Chondrocyte (in vitro differentiated cells): ENCODE data around the gene SLC6A19. TPM values are rescaled to one million over a fixed set of nuclear protein-coding genes. Genes with fewer than 3 reads are reported as not detected.
A peak's percentile ranks its signal among the peaks of the same experiment; 100 is the strongest.

ENCODE experiments used
- DNase-seq: peaks from one replicate; pipeline ENCODE4 v3.0.0; 2021; ENCODE audit warnings: mixed read lengths, low spot score
- H3K27ac Mint-ChIP-seq: one replicate; pipeline ENCODE4 v1.8.0; 2021; ENCODE audit warnings: mild to moderate bottlenecking, moderate library complexity, mixed read lengths; ENCODE audit not compliant: unreplicated experiment
- H3K27me3 Mint-ChIP-seq: 2 replicates; pipeline ENCODE4 v1.8.0; 2021; ENCODE audit warnings: low read depth, mixed read lengths
- H3K36me3 Mint-ChIP-seq: 2 replicates; pipeline ENCODE4 v1.8.0; 2021; ENCODE audit warnings: low read depth, mixed read lengths
- H3K4me1 Mint-ChIP-seq: 2 replicates; pipeline ENCODE4 v1.8.0; 2021; ENCODE audit warnings: low read depth, mild to moderate bottlenecking, mixed read lengths
- H3K4me3 Mint-ChIP-seq: one replicate; pipeline ENCODE4 v1.8.0; 2021; ENCODE audit warnings: mild to moderate bottlenecking, moderate library complexity, mixed read lengths; ENCODE audit not compliant: unreplicated experiment
- H3K9me3 Mint-ChIP-seq: 2 replicates; pipeline ENCODE4 v1.8.0; 2021; ENCODE audit warnings: low read depth, mixed read lengths
- total RNA-seq: library from RNA; stranded (reverse); gene quantifications from 3 replicates; pipeline ENCODE4 v1.2.1, GENCODE V29; 2021
- TF ChIP-seq, protein P1 (sequence below): fragments of 200-600 bp; sonication (generic); IDR thresholded peaks from 2 replicates; pipeline ENCODE4 v1.5.0; 2021; ENCODE audit warnings: antibody characterized with exemption, mild to moderate bottlenecking, moderate library complexity

SLC6A19 gene
- total RNA-seq, 1 donor from 2014 or later = not detected

DNA sequence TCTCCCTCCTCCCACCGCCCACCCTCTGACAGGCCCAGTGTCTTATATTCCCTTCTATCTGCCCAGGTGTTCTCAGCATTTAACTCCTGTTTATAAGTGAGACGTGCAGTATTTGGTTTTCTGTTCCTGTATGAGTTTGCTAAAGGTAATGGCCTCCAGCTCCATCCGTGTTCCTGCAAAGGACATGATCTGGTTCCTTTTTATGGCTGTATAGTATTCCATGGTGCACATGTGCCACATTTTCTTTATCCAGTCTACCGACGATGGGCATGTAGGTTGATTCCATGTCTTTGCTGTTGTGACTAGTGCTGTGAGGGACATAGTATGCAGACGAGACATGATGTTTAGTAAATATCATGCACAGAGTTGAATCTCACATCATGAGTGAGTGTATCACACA lies 7.0 kb upstream of the SLC6A19 start:
- Mint-ChIP-seq H3K4me1 (no peaks in the 10 kb centered on the region), H3K27me3 (peaks cover 34% of the 10 kb centered on the region), H3K36me3 (no peaks in the 10 kb centered on the region), H3K9me3 (no peaks in the 10 kb centered on the region), H3K27ac (no peak overlapping the region), H3K4me3 (no peak overlapping the region)
- TF ChIP-seq, protein P1, sequence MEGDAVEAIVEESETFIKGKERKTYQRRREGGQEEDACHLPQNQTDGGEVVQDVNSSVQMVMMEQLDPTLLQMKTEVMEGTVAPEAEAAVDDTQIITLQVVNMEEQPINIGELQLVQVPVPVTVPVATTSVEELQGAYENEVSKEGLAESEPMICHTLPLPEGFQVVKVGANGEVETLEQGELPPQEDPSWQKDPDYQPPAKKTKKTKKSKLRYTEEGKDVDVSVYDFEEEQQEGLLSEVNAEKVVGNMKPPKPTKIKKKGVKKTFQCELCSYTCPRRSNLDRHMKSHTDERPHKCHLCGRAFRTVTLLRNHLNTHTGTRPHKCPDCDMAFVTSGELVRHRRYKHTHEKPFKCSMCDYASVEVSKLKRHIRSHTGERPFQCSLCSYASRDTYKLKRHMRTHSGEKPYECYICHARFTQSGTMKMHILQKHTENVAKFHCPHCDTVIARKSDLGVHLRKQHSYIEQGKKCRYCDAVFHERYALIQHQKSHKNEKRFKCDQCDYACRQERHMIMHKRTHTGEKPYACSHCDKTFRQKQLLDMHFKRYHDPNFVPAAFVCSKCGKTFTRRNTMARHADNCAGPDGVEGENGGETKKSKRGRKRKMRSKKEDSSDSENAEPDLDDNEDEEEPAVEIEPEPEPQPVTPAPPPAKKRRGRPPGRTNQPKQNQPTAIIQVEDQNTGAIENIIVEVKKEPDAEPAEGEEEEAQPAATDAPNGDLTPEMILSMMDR = no peak
- no peak for DNase-seq

DNA sequence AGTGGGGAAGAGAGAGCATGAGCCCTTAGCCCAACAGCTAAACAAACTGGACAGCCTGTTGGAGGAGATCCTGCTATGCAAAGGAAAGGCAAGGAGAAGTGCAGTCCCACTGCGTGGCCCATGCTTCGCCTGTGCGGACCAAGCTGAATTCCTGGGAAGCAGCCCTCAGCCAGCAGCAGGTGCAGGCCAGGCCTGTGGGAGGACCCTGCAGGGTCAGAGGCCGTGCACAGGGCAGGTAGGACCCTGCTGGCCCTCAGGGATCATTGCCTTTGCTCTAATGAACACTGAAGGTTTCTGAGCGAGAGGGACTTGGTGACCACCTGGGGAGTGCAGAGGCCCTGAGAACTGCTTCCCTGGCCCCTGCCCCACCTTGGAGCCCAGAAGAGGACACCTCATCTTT lies 6.0 kb upstream of the SLC6A19 start:
- H3K4me1 Mint-ChIP-seq = no peaks in the 10 kb centered on the region
- TF ChIP-seq, protein P1 = no peak
- no peaks in the 10 kb centered on the region for H3K36me3 Mint-ChIP-seq
- no peak overlapping the region for H3K4me3 Mint-ChIP-seq
- peaks cover 28% of the 10 kb centered on the region for H3K27me3 Mint-ChIP-seq
- peak; percentile 53 for DNase-seq
- no peak overlapping the region for H3K27ac Mint-ChIP-seq
- no peaks in the 10 kb centered on the region for H3K9me3 Mint-ChIP-seq

DNA sequence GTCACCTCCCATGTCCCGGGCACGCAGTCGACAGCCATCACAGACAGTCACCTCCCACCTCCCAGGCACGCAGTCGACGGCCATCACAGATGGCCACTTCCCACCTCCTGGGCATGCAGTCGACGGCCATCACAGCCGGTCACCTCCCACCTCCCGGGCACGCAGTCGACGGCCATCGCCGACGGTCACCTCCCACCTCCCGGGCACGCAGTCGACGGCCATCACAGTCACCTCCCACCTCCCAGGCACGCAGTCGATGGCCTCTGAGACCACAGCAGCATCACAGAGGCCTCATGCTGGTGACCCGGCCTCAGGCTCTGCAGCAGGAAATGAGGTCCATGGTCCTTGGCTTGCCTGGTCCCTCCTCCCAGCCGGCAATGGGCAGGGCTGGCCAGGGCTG lies 5.5 kb upstream of the SLC6A19 start:
- Mint-ChIP-seq H3K27me3 (peaks cover 26% of the 10 kb centered on the region), H3K36me3 (no peaks in the 10 kb centered on the region), H3K4me3 (no peak overlapping the region), H3K4me1 (no peaks in the 10 kb centered on the region), H3K9me3 (no peaks in the 10 kb centered on the region), H3K27ac (no peak overlapping the region)
- DNase-seq = peak; percentile 77
- TF ChIP-seq, protein P1 = no peak

DNA sequence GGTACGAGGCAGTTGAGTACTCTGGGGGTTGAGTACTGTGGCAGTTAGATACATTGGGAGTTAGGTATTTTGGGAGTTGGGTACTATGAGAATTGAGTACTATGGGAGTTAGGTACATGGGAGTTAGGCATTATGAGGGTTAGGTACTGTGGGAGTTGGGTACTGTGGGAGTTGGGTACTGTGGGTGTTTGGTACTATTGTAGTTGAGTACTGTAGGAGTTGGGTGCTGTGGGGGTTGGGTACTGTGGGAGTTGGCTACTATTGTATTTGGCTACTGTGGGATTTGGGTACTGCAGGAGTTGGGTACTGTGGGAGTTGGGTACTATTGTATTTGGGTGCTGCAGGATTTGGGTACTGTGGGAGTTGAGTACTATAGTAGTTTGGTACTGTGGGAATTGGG lies 4.8 kb upstream of the SLC6A19 start:
- Mint-ChIP-seq H3K9me3 (no peaks in the 10 kb centered on the region), H3K27me3 (peaks cover 25% of the 10 kb centered on the region), H3K27ac (no peak overlapping the region), H3K36me3 (no peaks in the 10 kb centered on the region), H3K4me3 (no peak overlapping the region), H3K4me1 (no peaks in the 10 kb centered on the region)
- no peak for DNase-seq
- TF ChIP-seq, protein P1 = no peak

DNA sequence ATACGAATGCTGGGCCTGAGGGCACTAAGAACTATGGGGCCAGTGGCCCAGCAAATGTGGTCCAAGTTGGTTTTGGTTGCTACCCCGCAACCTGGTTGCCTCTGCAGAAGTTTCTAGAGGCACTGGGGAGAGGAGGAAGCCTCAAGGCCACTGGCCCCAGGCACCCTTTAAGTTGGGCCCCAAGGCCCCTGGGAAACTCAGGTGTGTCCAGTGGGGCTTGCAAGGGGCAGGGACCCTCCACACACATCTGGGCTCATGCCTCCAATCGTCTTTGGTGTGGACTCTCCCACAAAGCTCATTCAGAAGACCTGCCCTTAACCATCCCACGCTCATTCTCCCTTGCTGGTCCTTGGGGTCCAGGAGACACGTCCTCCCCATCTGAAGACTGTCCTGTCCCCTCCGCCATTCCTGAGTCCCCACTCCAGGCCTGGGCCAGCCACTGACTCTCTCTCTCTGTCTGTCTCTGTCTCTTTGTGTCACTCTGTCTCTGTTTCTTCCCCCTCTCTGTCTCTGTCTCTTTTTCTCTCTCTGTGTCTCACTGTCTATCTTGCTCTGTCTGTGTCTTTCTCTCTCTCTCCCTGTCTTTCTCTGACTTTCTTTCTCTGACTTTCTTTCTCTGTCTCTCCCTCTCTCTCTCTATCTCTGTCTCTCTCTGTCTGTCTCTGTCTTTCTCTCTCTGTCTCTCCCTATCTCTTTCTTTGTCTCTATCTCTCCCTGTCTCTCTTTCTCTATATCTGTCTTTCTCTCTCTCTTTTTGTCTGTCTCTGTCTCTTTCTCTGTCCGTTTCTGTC lies 3.3 kb upstream of the SLC6A19 start:
- Mint-ChIP-seq H3K4me3 (no peak overlapping the region), H3K36me3 (no peaks in the 10 kb centered on the region), H3K9me3 (no peaks in the 10 kb centered on the region), H3K4me1 (no peaks in the 10 kb centered on the region), H3K27me3 (peaks cover 20% of the 10 kb centered on the region), H3K27ac (no peak overlapping the region)
- DNase-seq = peak; percentile 41
- TF ChIP-seq, protein P1 = no peak
